B cell (primary cell): Measurements from ENCODE around the gene FMN1. TPM values are rescaled to one million over a fixed set of nuclear protein-coding genes. Genes with fewer than 3 reads are reported as not detected.

Experiments used
- ATAC-seq: fragments of 200-7000 bp; cut with Tn5 transposase; one replicate; pipeline ENCODE4 v1.10.0; 2021; ENCODE audit warnings: low read depth, mild to moderate bottlenecking, moderate number of reproducible peaks, moderate library complexity
- CTCF ChIA-PET: fragments of 350-600 bp; sonication (Branson Sonifier 250); formaldehyde crosslinking; loops from one replicate; lab custom pipeline; 2021; ENCODE audit warnings: antibody characterized with exemption, inconsistent platforms; lab: Charles Lee
- POLR2A ChIA-PET: fragments of 350-600 bp; sonication (Branson Sonifier 250); formaldehyde crosslinking; loops from one replicate; lab custom pipeline; 2021; ENCODE audit warnings: antibody characterized with exemption; lab: Charles Lee
- DNase-seq: peaks from one replicate; pipeline ENCODE4 v3.0.0; 2013
- H2AFZ ChIP-seq: 2 replicates; pipeline ENCODE4 v1.6.1; 2012; ENCODE audit warnings: mild to moderate bottlenecking, low read depth, low read length; ENCODE audit not compliant: insufficient read depth, poor library complexity, severe bottlenecking
- H3K27ac ChIP-seq, 2 donors: 1 replicate in 1 of 2; 2 replicates in 1 of 2; pipeline ENCODE4 v1.5.1; 2012 to 2013; ENCODE audit warnings: low read length in 2 of 2, mild to moderate bottlenecking in 2 of 2, moderate library complexity in 1 of 2
- H3K27me3 ChIP-seq, 4 experiments: fragments of 200-600 bp in 1 of 4; sonication (generic) in 1 of 4; replicated peaks in 1 of 4; 1 replicate in 2 of 4; 2 replicates in 2 of 4; pipeline versions ENCODE4 v1.6.1 to v1.7.0; 2013 to 2016; ENCODE audit warnings: low read length in 3 of 4, mild to moderate bottlenecking in 2 of 4, mixed read lengths in 1 of 4, moderate library complexity in 1 of 4; ENCODE audit not compliant: insufficient read depth in 4 of 4, control insufficient read depth in 3 of 4; ENCODE audit errors: control extremely low read depth in 1 of 4
- H3K36me3 ChIP-seq, 2 experiments: replicated peaks in 1 of 2; 1 replicate in 1 of 2; 2 replicates in 1 of 2; pipeline versions ENCODE4 v1.6.1 to v1.7.1; 2013; ENCODE audit warnings: low read length in 1 of 2; ENCODE audit not compliant: insufficient read depth in 2 of 2, control insufficient read depth in 1 of 2; ENCODE audit errors: control extremely low read depth in 1 of 2, extremely low read depth in 1 of 2
- H3K4me1 ChIP-seq, 2 donors: fragments of 200-600 bp in 1 of 2; sonication (generic) in 1 of 2; 1 replicate in 1 of 2; 2 replicates in 1 of 2; pipeline versions ENCODE4 v1.5.1 to v1.6.1; 2013 to 2017; ENCODE audit warnings: low read length in 2 of 2; ENCODE audit not compliant: control insufficient read depth in 2 of 2, insufficient read depth in 2 of 2
- H3K4me2 ChIP-seq: replicated peaks from 2 replicates; pipeline ENCODE3; 2012; ENCODE audit warnings: mild to moderate bottlenecking, low read depth, low read length; ENCODE audit not compliant: poor library complexity, severe bottlenecking
- H3K4me3 ChIP-seq, 5 experiments: fragments of 200-600 bp in 1 of 5; sonication (generic) in 1 of 5; 1 replicate in 3 of 5; 2 replicates in 2 of 5; pipeline versions ENCODE4 v1.5.1 to v1.7.0; 2011 to 2016; ENCODE audit warnings: low read length in 4 of 5, mild to moderate bottlenecking in 4 of 5, low read depth in 2 of 5, control low read depth in 1 of 5, moderate library complexity in 1 of 5; ENCODE audit not compliant: insufficient read depth in 1 of 5; ENCODE audit errors: control extremely low read depth in 1 of 5, extremely low read depth in 1 of 5
- H3K79me2 ChIP-seq: fragments of 200-600 bp; sonication (generic); one replicate; pipeline ENCODE4 v1.6.0; 2016; ENCODE audit warnings: low read length; ENCODE audit not compliant: control insufficient read depth, insufficient read depth
- H3K9ac ChIP-seq: fragments of 200-600 bp; sonication (generic); 2 replicates; pipeline ENCODE4 v1.6.1; 2017; ENCODE audit warnings: mild to moderate bottlenecking, low read length, moderate library complexity
- H3K9me3 ChIP-seq, 3 donors: one replicate each; pipeline versions ENCODE4 v1.6.1 to v1.7.1; 2013; ENCODE audit warnings: low read length in 2 of 3; ENCODE audit not compliant: control insufficient read depth in 2 of 3, insufficient read depth in 1 of 3; ENCODE audit errors: control extremely low read depth in 1 of 3
- H4K20me1 ChIP-seq: 2 replicates; pipeline ENCODE4 v1.6.0; 2012; ENCODE audit warnings: mild to moderate bottlenecking, low read length; ENCODE audit not compliant: insufficient read depth, control insufficient read depth, poor library complexity, severe bottlenecking
- H3K27ac Mint-ChIP-seq: one replicate; pipeline ENCODE4 v1.8.0; 2021; ENCODE audit warnings: mixed read lengths
- H3K27me3 Mint-ChIP-seq: one replicate; pipeline ENCODE4 v1.8.0; 2021; ENCODE audit warnings: mixed read lengths
- H3K4me1 Mint-ChIP-seq: one replicate; pipeline ENCODE4 v1.8.0; 2021; ENCODE audit warnings: mixed read lengths
- H3K4me3 Mint-ChIP-seq: one replicate; pipeline ENCODE4 v1.8.0; 2021; ENCODE audit warnings: mixed read lengths
- H3K9me3 Mint-ChIP-seq: one replicate; pipeline ENCODE4 v1.8.0; 2022; ENCODE audit warnings: mixed read lengths; ENCODE audit not compliant: insufficient read depth
- CTCF ChIP-seq: fragments of 200-600 bp; IDR thresholded peaks from one replicate; pipeline ENCODE4 v1.8.0; 2022; ENCODE audit warnings: antibody characterized with exemption, mild to moderate bottlenecking
- EZH2 ChIP-seq: IDR thresholded peaks from 2 replicates; pipeline ENCODE4 v1.6.1; 2012; ENCODE audit warnings: borderline replicate concordance, low read depth, mild to moderate bottlenecking, moderate library complexity, low read length; ENCODE audit not compliant: insufficient read depth, poor library complexity, severe bottlenecking
- WGBS: methylation state at CpG from one replicate; pipeline ENCODE4 v1.1.5; 2013; ENCODE audit warnings: missing lambda C conversion rate; ENCODE audit not compliant: insufficient coverage; 5-methylcytosine and 5-hydroxymethylcytosine counted together
- intact Hi-C: fragments of 100-400 bp; cut with micrococcal nuclease; formaldehyde crosslinking; loops from one replicate; pipeline ENCODE4 v1.10.0; 2022
- polyA plus RNA-seq: library from polyadenylated mRNA; depleted of rRNA; stranded (reverse); fragments of >200 nt; gene quantifications from 2 replicates; pipeline ENCODE4 v1.2.3, GENCODE V29; 2012
- total RNA-seq, 2 donors: library from RNA; stranded (reverse); fragments of 120-200 nt in 1 of 2; gene quantifications; 1 replicate in 1 of 2; 2 replicates in 1 of 2; pipeline versions ENCODE4 v1.2.3 to v1.2.4, GENCODE V29; 2013 to 2022

FMN1 gene
- total and polyA plus RNA-seq, 2 donors (not counting 1 experiment from before 2014, with no cell fraction given): 0.21 to 0.96 TPM

- 78% methylated on average over 2 of the region's 3 CpGs for WGBS
- no peaks in the 10 kb centered on the region for H3K4me1 Mint-ChIP-seq
- Histone ChIP-seq H3K79me2 (no peaks in the 10 kb centered on the region), H3K4me1 (no peaks in the 10 kb centered on the region), H3K27ac (no peak overlapping the region), H3K4me2 (no peak overlapping the region), H3K4me3 (no peak overlapping the region), H2AFZ (no peak overlapping the region), H3K27me3 (no peaks in the 10 kb centered on the region), H3K36me3 (no peaks in the 10 kb centered on the region), H3K9me3 (no peaks in the 10 kb centered on the region), H3K9ac (no peak overlapping the region), H4K20me1 (no peaks in the 10 kb centered on the region)
- intact Hi-C loops: no loop called here
- ChIA-PET CTCF (no interaction called here), POLR2A (no interaction called here)
- H3K9me3 Mint-ChIP-seq: no peaks in the 10 kb centered on the region
- no peak for ATAC-seq
- no peak for DNase-seq
- H3K27me3 Mint-ChIP-seq: peaks cover 7% of the 10 kb centered on the region
- TF ChIP-seq EZH2: no peak
- no peak for TF ChIP-seq CTCF
- H3K27ac Mint-ChIP-seq: no peak overlapping the region
- H3K4me3 Mint-ChIP-seq: no peak overlapping the region
Observed at GRCh38 chr15:32852771-32853170, 341.7 kb downstream of the FMN1 start.

DNA sequence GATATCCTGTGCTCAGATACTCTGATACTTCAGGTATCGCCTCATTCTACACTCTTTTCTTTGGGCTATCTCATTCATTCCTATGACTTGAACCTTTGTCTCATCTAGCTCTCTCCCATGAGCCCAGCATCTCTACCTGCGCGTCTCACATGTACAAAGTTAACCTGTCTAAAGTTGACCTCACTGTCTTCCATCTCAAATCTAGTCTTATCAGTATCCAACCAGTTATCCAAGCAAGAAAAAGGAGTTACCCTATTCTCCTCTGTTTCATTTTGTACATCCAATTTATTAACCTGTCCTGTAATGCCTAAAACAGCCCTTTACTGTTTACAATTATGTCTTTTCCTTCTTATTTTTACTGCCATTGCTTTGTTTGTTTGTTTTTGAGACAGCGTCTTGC, 342.5 kb downstream of the FMN1 start:
- no peak for DNase-seq
- ATAC-seq: no peak
- H3K9me3 ChIP-seq: no peaks in the 10 kb centered on the region
- no peak overlapping the region for H3K4me3 Mint-ChIP-seq
- CTCF ChIA-PET: interaction anchor here (1.1 to 1.9 kb wide), 3 partner anchors 9 to 190 kb away, joined by 4 to 6 read pairs (median 5); no protein-coding TSS in a partner anchor
- TF ChIP-seq EZH2 (no peak), CTCF (no peak)
- no peak overlapping the region for H3K9ac ChIP-seq
- H4K20me1 ChIP-seq: no peaks in the 10 kb centered on the region
- H3K4me1 Mint-ChIP-seq: no peaks in the 10 kb centered on the region
- peaks cover 7% of the 10 kb centered on the region for H3K27me3 Mint-ChIP-seq
- no peak overlapping the region for H2AFZ ChIP-seq
- no peaks in the 10 kb centered on the region for H3K9me3 Mint-ChIP-seq
- POLR2A ChIA-PET: no interaction called here
- H3K27me3 ChIP-seq: no peaks in the 10 kb centered on the region
- no peak overlapping the region for H3K27ac Mint-ChIP-seq
- no peak overlapping the region for H3K4me2 ChIP-seq
- no peaks in the 10 kb centered on the region for H3K36me3 ChIP-seq
- H3K27ac ChIP-seq: no peak overlapping the region
- H3K4me3 ChIP-seq: no peak overlapping the region
- H3K4me1 ChIP-seq: no peaks in the 10 kb centered on the region
- no peaks in the 10 kb centered on the region for H3K79me2 ChIP-seq
- WGBS: 96% methylated on average over 3 of the region's 4 CpGs
- intact Hi-C loops: no loop called here
